ENCODE results near the gene CAP2. TPM values are rescaled to one million over a fixed set of nuclear protein-coding genes. Genes with fewer than 3 reads are reported as not detected.
A peak's percentile ranks its signal among the peaks of the same experiment; 100 is the strongest.

Gene CAP2
- total and polyA plus RNA-seq, 9 donors = 2.0 to 21.7 (median 5.0) TPM

- 82 to 93% (median 93%) methylated on average over 1 of the region's 1 CpG for WGBS, 3 donors
- TF ChIP-seq CTCF (IDR thresholded peaks at IDR 0.05) (no peak), POLR2A (IDR thresholded peaks at IDR 0.05) (no peak), EP300 (IDR thresholded peaks at IDR 0.05) (no peak)
- intact Hi-C loops (cut with DNase I) = no loop called here
These were observed 197.9 kb downstream of the CAP2 start for GRCh38 chr6:17591287-17591686.

GRCh38 chr6:17593246-17593645 lies 199.9 kb downstream of the CAP2 start:
- no peak for TF ChIP-seq CTCF (IDR thresholded peaks at IDR 0.05)
- TF ChIP-seq EP300 (IDR thresholded peaks at IDR 0.05) = no peak
- TF ChIP-seq POLR2A (IDR thresholded peaks at IDR 0.05) = no peak
- Histone ChIP-seq H3K27ac (no peak overlapping the region), H3K36me3 (no peaks in the 10 kb centered on the region), H3K4me3 (no peak overlapping the region), H3K27me3 (no peaks in the 10 kb centered on the region), H3K9me3 (no peaks in the 10 kb centered on the region), H3K4me1 (ENCODE audit: insufficient read depth) (no peaks in the 10 kb centered on the region)
- intact Hi-C loops (cut with DNase I) = no loop called here
- no peak for DNase-seq

More at GRCh38 chr6:17591287-17591686, 197.9 kb downstream of the CAP2 start:
- no peak for DNase-seq
- Histone ChIP-seq H3K4me3 (no peak overlapping the region), H3K36me3 (no peaks in the 10 kb centered on the region), H3K4me1 (ENCODE audit: insufficient read depth) (no peaks in the 10 kb centered on the region), H3K27ac (no peak overlapping the region), H3K9me3 (no peaks in the 10 kb centered on the region), H3K27me3 (no peaks in the 10 kb centered on the region)

GRCh38 chr6:17596085-17596484 lies 202.7 kb downstream of the CAP2 start:
- intact Hi-C loops (cut with DNase I) = no loop called here
- H3K27ac ChIP-seq = no peak overlapping the region
- no peaks in the 10 kb centered on the region for H3K4me1 ChIP-seq (ENCODE audit: insufficient read depth)
- H3K36me3 ChIP-seq = no peaks in the 10 kb centered on the region
- H3K9me3 ChIP-seq = no peaks in the 10 kb centered on the region
- TF ChIP-seq POLR2A (IDR thresholded peaks at IDR 0.05) (no peak), CTCF (IDR thresholded peaks at IDR 0.05) (no peak), EP300 (IDR thresholded peaks at IDR 0.05) (no peak)
- no peaks in the 10 kb centered on the region for H3K27me3 ChIP-seq
- H3K4me3 ChIP-seq = no peak overlapping the region
- no peak for DNase-seq
- WGBS, 3 donors = 94 to 95% (median 95%) methylated on average over 3 of the region's 3 CpGs

- Histone ChIP-seq H3K9me3 (no peaks in the 10 kb centered on the region), H3K4me1 (ENCODE audit: insufficient read depth) (peaks cover 4% of the 10 kb centered on the region), H3K4me3 (peak within 1 kb of the TSS; percentile 73), H3K27ac (peak within 1 kb of the TSS; percentile 96 to 98), H3K36me3 (no peaks in the 10 kb centered on the region), H3K27me3 (no peaks in the 10 kb centered on the region)
- TF ChIP-seq CTCF (IDR thresholded peaks at IDR 0.05) (peak; percentile 63 to 91 (median 84)), EP300 (IDR thresholded peaks at IDR 0.05) (no peak), POLR2A (IDR thresholded peaks at IDR 0.05) (peak; percentile 83)
- 2 to 4% (median 2%) methylated on average over 35 to 42 of the region's 42 CpGs for WGBS, 3 donors
- intact Hi-C loops (cut with DNase I) = loop anchor here in 3 of 4 donors (5.0 to 10.0 kb wide), 4 partner anchors 105 to 395 kb away; partner anchors contain the start of gene NUP153 (in 2 of the 3)
- DNase-seq = peak; percentile 95 to 97 (median 96)
These were observed 206.6 kb downstream of the CAP2 start, which contains the start of gene FAM8A1 for GRCh38 chr6:17599877-17600526. Gene FAM8A1 (plus strand): TSS chr6:17600302. CDS start chr6:17600410, 108 bp downstream.
